ENCODE data around the gene NMNAT3. TPM values are rescaled to one million over a fixed set of nuclear protein-coding genes. Genes with fewer than 3 reads are reported as not detected.

NMNAT3 gene
- total and polyA plus RNA-seq, 8 donors: 3.6 to 24.9 (median 7.0) TPM

DNA sequence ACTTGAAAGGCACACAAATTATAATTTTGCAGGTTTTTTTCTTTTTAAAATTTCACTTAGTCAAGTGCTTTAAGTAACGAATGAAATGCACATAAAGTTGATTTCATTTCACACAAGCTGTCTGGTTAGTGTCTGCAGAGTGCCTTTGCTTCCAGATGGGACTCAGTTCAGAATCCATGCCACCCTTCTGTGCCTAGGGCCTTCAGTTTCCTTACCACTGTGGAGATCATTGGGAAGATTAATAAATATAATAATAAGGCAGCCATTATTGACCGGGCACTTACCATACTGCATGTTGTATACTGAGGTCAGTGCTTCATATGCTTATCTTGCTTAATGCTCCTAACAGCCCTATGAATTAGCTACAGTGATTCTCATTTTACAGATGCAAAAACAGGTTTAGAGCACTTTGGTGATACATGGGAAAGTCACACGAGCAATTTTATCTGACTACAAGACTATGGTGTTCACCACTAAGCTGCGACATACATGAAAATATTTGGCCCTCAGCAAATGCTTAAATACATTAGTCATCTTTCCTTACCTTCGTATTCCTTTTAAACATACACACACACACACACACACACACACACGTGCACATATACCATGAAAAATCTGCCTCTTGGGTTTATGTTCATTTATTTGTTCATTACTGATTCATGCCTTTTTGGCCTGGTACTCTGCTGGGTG lies 3.1 kb downstream of the NMNAT3 start:
- TF ChIP-seq POLR2AphosphoS5 (IDR thresholded peaks at IDR 0.05) (no peak), CTCF (IDR thresholded peaks at IDR 0.05) (no peak), POLR2A (IDR thresholded peaks at IDR 0.05) (no peak), EP300 (IDR thresholded peaks at IDR 0.05) (no peak)
- no peak for DNase-seq
- Histone ChIP-seq H3K27me3 (no peaks in the 10 kb centered on the region), H3K4me3 (no peak overlapping the region), H3K4me1 (peaks cover 7 to 23% (median 13%) of the 10 kb centered on the region in 4 donors), H3K27ac (no peak overlapping the region), H3K36me3 (no peaks in the 10 kb centered on the region), H3K9me3 (no peaks in the 10 kb centered on the region)
- intact Hi-C loops (cut with DNase I; ENCODE audit: low total_unique reads): no loop called here
- WGBS, 5 donors: 75 to 90% (median 79%) methylated on average over 6 of the region's 6 CpGs

DNA sequence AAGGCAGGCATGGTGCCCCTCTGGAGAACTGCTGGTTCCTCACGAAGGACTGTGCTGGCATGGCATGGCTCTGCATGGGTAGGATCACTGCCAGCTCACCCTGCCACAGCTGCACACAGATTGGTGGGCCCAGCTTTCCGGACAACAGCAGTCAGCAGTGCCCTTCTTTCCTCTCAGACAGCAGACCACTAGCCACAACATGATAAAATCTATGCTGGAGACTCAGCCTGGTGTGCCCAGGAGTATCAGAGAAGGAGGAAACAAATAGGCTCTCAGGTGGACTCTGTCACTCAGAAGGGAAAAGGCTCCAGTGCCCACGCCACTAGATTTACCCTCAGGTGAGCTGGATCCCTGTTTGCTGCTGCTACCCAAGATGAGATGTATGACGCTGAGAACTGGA lies 4.9 kb downstream of the NMNAT3 start:
- Histone ChIP-seq H3K4me1 (peaks cover 7 to 16% (median 13%) of the 10 kb centered on the region in 4 donors), H3K9me3 (no peaks in the 10 kb centered on the region), H3K36me3 (no peaks in the 10 kb centered on the region), H3K27ac (no peak overlapping the region), H3K27me3 (no peaks in the 10 kb centered on the region), H3K4me3 (no peak overlapping the region)
- intact Hi-C loops (cut with DNase I; ENCODE audit: low total_unique reads): no loop called here
- TF ChIP-seq EP300 (IDR thresholded peaks at IDR 0.05) (no peak), POLR2A (IDR thresholded peaks at IDR 0.05) (no peak), CTCF (IDR thresholded peaks at IDR 0.05) (no peak), POLR2AphosphoS5 (IDR thresholded peaks at IDR 0.05) (no peak)
- 82 to 95% (median 93%) methylated on average over 4 of the region's 4 CpGs for WGBS, 5 donors
- no peak for DNase-seq

GRCh38 chr3:139671863-139672646 lies 5.7 kb downstream of the NMNAT3 start:
- DNase-seq: no peak
- WGBS, 5 donors: 63 to 79% (median 78%) methylated on average over 7 of the region's 7 CpGs
- Histone ChIP-seq H3K9me3 (no peaks in the 10 kb centered on the region), H3K36me3 (no peaks in the 10 kb centered on the region), H3K27ac (no peak overlapping the region), H3K4me3 (no peak overlapping the region), H3K4me1 (peaks cover 5 to 13% (median 8%) of the 10 kb centered on the region in 4 donors), H3K27me3 (no peaks in the 10 kb centered on the region)
- intact Hi-C loops (cut with DNase I; ENCODE audit: low total_unique reads): no loop called here
- TF ChIP-seq CTCF (IDR thresholded peaks at IDR 0.05) (no peak), EP300 (IDR thresholded peaks at IDR 0.05) (no peak), POLR2AphosphoS5 (IDR thresholded peaks at IDR 0.05) (no peak), POLR2A (IDR thresholded peaks at IDR 0.05) (no peak)

DNA sequence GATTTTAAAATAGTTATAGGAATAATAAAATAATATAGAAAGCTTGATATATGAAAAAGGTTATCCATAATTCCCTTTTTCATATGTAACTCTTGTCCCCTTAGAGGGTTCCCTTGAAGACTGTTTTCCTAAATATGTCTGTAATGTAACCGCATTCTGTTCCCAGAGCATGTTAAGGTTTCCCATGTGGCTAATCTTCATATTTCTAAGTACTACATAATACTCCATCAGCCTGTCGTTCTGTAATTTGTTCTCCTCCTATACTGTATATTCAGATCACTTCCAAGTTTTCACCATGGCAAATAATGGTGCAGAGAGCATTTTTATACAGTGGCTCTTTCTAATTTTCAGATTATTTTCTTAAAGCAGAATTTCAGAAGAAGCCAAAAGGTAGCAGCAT lies 6.7 kb downstream of the NMNAT3 start:
- TF ChIP-seq POLR2A (IDR thresholded peaks at IDR 0.05) (no peak), POLR2AphosphoS5 (IDR thresholded peaks at IDR 0.05) (no peak), CTCF (IDR thresholded peaks at IDR 0.05) (no peak), EP300 (IDR thresholded peaks at IDR 0.05) (no peak)
- intact Hi-C loops (cut with DNase I; ENCODE audit: low total_unique reads): no loop called here
- WGBS, 5 donors: 69 to 92% (median 91%) methylated on average over 2 of the region's 2 CpGs
- no peak for DNase-seq
- Histone ChIP-seq H3K4me3 (no peak overlapping the region), H3K27me3 (no peaks in the 10 kb centered on the region), H3K4me1 (peaks cover 0 to 3% (median 0%) of the 10 kb centered on the region in 4 donors), H3K9me3 (no peaks in the 10 kb centered on the region), H3K27ac (no peak overlapping the region), H3K36me3 (no peaks in the 10 kb centered on the region)

All from stomach (tissue), 9 donors.